NCI-H1694 treated with DMSO at 0.1 percent for 48 hours (cell line): Measurements from ENCODE around the gene OS9.
A peak's percentile ranks its signal among the peaks of the same experiment; 100 is the strongest.

ENCODE experiments used
- DNase-seq: peaks from one replicate; lab custom pipeline; 2025; lab: John Stamatoyannopoulos, UW

Gene OS9

GRCh38 chr12:57751788-57752667 is 58.1 kb downstream of the OS9 start, which contains the start of gene CDK4:
Gene CDK4 (minus strand): TSS chr12:57752310. CDS start chr12:57751717, 593 bp downstream.
- peak; percentile 98 for DNase-seq

- no peak for DNase-seq
These were observed 58.7 kb downstream of the OS9 start for GRCh38 chr12:57752668-57753000.

DNA sequence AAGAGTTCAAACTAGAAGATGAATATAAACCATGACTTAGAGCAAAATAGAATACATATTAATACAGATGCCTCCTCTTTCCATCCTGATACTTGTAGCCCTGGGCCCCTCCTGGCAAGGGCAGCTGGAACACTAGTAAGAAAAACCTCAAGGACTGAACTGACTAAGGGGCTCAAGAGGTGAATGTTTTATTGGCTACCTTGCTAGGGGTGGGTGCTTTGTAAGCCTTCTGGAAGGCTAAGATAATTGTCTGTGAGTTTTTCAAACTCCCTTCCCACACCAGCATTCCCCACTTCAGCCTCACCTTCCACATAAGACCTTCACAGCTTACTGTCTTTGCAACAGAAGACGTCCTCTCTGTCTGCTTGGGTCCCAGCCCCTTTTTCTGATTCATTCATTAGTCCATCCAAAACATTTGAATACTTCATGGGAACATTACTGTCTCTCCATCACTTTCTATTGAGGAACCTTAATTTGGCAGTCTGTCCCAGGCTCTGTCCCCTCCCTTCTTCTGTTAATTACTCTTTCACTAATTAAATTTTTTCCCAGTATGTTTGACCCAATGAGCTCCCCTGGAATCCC is 59.9 kb downstream of the OS9 start:
- DNase-seq, result no peak

DNA sequence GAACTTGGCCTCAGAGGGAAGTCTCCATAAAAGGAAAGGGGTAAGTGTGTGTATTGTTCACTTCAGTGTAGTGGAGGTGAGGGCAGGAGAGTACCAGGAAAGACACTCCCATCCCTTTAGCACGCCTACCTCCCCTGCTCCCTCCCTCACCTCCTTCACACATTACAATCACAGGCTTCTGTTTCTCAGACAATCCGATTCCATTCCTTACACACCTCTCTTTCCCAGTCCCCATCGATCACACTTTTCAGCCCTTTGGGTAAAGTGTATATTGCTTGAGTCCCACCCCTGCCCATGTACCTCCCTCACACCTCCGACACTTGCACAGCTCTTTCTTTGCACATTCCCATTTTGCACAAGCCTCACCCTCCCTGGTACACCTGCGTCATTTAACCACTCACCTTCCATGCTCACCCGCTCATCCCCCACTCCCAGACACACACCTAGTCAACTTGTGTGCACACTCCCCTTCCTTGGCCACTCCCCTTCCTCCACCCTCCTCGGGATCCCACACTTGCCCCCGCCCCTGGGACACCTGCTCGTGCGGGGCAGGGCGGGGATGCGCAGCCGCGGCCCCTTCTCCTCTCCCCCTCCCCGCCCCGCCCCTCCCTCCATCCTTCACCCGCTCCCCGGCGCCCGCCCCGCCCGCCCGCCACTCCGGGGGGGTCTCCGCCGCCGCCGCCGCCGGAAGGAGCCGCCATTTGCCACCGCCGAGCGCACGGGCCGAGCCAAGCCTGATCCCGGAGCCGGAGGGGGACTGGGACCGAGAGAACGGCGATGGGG is 60.7 kb downstream of the OS9 start, which contains the start of gene MARCHF9:
Gene MARCHF9, plus strand, starts transcription at position 693 of the 783 bp plus-strand sequence. CDS start 426 bp downstream, outside the sequence.
- DNase-seq, result peak; percentile 29

- DNase-seq, result no peak
These were observed 61.2 kb downstream of the OS9 start for GRCh38 chr12:57755194-57755453.

DNA sequence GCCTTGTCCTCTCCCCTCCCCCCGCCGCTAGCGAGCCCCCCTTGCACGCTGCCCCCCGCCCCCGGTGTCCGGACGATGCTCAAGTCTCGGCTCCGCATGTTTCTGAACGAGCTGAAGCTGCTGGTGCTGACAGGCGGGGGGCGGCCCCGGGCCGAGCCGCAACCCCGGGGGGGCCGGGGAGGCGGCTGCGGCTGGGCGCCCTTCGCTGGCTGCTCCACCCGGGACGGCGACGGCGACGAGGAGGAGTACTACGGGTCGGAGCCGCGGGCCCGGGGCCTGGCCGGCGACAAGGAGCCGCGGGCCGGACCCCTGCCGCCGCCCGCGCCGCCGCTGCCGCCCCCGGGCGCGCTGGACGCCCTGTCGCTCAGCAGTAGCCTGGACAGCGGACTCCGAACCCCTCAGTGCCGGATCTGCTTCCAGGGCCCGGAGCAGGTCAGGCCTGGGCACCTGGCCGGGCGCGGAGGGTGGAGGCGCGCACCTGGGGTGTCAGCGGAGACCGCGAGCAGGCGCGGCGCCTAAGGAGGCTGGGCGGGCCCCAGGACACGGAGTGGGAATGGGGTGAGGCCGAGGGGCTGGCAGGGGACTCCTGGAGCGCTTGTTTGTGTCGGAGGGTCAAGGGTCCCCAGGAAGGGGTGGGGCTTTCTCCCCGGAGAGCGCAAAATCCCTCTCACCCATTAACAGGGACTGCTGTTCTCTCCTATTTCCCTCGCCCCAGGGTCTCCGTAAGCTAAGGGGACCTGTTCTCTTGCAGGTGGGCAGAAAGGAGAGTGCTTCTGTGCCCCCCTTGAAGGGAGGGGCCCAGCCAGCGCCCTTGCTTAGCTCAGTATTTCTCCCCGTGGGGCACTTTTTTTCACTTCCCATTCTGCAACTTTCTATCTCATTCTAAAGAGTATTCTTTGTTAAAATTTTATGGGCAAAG is 61.8 kb downstream of the OS9 start:
- DNase-seq, result no peak

- no peak for DNase-seq
These were observed 62.7 kb downstream of the OS9 start for GRCh38 chr12:57756406-57757341.

- DNase-seq, result no peak
These were observed 63.8 kb downstream of the OS9 start for GRCh38 chr12:57757771-57758170.

DNA sequence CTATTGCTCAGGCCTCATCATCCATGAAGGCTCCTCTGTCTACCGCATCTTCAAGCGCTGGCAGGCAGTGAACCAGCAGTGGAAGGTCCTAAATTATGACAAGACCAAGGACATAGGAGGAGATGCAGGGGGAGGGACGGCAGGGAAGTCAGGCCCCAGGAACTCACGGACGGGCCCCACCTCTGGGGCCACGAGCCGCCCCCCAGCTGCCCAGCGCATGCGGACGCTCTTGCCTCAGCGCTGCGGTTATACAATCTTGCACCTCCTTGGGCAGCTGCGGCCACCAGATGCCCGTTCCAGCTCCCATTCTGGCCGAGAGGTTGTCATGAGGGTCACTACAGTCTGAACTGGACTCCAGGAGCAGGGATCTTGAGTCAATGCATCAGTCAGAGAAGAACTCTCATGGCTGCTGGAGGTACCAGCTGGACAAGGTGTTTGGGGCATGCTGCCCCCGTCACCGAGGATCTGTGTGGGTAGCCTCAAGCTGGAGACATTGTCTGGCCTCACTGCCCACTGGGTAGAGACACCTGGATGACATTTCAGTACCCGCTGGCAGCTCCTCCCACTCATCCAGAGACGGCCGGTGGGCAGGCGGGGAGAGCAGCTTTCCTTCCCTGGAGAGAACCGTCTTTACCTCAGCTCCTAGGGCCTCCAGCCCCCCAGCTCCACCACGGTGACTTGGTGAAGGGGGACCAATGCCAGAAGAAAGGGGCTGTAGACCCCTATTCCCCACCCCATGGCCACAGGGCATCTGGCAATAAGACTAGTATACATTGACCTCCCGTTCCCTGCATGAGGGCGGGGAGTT is 64.8 kb downstream of the OS9 start:
- DNase-seq, result no peak

DNA sequence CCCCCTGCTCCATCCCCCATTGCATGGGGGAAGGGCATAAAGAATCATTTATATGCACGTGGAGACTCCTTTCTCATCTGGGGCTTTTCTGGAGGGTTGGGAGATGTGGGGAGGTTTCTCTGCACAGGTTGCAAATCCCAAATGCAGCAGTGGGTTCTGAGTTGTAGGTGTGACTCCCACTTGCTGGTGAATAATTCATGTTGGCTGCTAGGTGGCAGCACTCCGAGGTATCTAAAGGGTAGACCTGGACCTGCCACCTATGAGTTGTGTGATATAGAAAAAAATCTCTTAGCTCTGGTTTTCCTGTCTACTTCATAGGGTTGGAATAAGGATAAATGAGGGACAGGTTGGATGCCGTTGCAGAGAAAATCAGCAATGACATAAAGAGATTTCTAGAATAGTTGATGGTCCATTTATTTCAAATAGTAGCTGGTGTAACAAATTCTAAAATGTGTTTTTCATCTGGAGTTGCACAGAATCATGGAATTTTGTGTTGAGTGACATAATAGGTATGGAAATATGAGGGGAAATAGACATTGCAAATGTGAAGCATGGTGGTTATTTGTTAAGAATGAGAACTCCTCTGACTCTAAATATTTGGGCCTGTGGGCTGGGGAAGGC is 65.5 kb downstream of the OS9 start:
- DNase-seq, result peak; percentile 28

DNA sequence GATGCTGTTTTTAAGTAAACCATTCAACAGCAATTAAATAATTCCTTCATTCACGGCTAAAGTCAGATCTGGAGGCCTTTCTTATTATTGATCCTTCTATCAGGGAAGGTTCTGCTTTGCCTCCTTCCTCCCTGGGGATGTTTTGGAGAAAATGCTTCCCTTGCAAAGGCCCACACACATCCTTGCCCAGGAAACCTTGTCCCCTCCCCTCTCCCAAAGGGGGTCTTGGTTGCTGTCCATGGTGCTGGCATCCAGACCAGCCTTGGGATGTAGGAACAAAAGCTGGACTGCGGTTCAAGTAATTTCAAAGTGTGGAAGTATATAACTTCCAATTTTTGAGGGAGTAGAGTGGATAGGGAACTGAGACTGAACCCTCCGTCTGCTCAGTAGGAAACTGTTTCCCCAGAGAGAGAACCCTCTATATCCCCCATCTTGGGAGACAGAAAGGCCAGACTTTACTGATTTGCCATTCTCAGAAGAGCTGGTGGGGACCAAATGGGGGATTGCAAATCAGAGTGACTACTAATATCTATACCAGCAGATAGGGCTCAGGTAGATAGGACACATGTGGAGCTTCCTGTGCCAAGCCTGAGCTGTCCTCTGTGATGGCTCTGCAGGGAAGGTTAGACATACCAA is 66.5 kb downstream of the OS9 start:
- DNase-seq, result no peak

DNA sequence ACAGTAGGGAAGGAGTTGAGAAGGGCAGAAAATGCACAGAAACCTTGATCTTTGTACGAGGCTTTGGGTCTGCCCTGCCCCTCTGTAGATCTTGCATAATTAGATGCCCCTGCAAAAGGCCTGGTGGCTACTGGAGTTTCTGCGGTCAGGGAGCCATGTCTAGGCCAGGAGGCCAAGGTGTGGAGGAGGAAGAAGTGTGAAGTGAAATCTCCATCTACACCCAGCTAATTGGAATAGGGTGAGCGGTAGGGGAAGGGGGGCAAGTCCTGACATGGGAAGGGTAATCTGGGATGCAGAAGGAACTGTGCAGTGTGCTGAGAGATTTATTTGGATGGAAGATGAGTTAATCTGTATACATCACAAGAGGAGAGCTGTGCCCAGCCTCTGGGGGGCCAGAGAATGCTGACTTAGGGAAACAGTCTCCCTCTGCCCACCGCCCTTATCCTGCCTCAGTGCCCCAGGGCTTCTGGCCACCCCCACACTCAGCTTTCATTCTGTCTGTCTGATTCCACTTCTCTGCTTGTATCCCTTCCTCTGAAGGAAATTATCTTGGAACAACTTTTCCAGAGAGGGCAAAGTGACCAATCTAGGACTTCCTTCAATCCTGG is 67.6 kb downstream of the OS9 start:
- no peak for DNase-seq

DNA sequence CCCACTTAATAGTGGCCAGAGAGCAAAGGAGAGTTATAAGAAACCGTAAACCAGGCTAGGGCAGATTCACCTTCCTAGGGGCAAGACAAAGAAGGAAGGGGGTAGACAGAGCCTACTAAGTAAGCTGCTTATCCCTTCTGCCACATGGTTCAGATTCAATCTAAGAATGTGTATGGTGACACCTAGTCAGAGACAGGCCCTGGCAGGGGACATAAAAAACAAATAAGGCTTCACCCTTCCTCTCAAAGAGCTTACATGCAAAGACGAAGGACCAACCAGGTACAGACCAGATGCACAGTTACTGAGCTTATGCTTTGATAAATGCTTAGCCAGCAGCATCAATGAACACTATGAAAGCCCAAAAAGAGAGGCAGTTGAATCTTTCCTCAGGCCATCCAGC is 68.5 kb downstream of the OS9 start:
- no peak for DNase-seq

- DNase-seq, result no peak
These were observed 70.1 kb downstream of the OS9 start for GRCh38 chr12:57763881-57764661.

DNA sequence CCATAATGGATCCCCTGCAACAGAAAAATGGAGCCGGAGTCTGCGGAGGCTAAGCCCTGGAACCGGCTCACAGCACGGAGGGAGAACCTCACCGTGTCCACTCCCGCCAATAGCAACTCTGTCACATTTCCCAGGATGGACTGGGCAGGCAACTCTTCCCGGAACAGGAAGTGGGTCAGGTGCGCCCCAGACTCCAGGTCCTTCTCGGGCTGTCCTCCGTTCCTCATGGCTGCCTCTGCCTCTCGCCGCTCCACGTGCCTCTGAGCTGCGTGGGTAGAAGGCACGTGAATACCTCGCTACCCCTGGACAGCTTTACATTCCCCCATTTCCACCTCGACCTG is 70.7 kb downstream of the OS9 start:
- no peak for DNase-seq

DNA sequence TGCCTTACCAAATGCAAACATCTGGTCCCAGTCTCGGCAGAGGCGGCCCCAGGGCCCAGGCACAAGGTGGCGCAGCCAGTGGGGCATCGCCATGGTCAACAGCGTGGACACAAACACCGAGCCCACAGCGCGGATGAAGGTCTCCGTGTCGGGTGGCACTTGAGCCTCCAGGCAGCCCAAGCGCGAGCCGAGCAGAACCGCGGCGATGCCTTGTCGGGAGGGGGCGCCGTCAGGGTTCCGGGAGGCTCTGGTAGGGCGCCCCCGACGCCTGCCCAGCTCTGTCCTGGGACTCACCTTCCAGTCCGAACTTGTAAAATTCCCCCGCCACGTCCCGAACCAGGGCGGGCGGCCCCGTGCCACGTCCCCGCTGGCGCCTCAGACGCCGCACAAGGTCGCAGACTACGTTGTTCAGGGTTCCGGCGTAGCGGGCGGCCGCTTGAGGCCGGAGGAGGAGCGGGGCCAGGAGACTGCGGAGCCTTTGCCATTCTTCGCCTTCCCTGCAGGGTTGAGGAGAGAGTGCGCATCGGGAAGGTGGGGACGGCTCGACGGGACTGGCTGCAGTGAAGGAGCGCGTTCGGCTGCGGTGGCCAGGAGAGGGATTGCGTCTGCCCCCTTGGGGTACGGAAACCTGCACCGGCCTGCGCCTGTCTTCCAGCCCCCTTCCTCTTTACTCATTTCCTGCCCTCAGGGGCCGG is 71.2 kb downstream of the OS9 start:
- no peak for DNase-seq
